PC-9 (cell line): ENCODE data around the gene AFAP1L2.

Experiments used
- EZH2 ChIP-seq: fragments of 200-600 bp; sonication (generic); IDR thresholded peaks from 2 replicates; pipeline ENCODE4 v1.8.0; 2017; ENCODE audit warnings: antibody characterized with exemption, low read depth
- TF ChIP-seq, protein P1 (sequence below): fragments of 200-600 bp; sonication (generic); conservative IDR thresholded peaks from 2 replicates; pipeline ENCODE4 v1.6.1; 2017; ENCODE audit warnings: mixed run types, antibody characterized with exemption, mild to moderate bottlenecking, moderate library complexity

DNA sequence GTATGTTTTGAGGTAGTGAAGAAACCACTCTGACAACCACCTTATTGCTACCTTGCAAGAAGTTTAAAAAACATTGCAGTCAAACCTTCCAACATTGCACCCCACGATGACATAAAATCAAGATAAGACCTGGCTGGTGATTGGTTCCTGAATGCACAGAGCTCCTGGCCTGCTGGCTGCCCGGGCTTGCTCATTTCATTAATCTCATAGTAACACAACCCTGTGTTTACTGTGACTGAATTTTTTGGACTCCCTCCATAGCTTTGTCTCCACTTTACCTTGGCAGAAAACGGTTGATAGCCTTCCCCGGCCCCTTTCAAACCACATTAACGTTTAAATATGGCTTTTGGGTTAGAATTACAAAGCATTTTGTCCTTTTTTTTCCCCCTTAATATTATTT lies 137.8 kb downstream of the AFAP1L2 start:
- TF ChIP-seq, protein P1, sequence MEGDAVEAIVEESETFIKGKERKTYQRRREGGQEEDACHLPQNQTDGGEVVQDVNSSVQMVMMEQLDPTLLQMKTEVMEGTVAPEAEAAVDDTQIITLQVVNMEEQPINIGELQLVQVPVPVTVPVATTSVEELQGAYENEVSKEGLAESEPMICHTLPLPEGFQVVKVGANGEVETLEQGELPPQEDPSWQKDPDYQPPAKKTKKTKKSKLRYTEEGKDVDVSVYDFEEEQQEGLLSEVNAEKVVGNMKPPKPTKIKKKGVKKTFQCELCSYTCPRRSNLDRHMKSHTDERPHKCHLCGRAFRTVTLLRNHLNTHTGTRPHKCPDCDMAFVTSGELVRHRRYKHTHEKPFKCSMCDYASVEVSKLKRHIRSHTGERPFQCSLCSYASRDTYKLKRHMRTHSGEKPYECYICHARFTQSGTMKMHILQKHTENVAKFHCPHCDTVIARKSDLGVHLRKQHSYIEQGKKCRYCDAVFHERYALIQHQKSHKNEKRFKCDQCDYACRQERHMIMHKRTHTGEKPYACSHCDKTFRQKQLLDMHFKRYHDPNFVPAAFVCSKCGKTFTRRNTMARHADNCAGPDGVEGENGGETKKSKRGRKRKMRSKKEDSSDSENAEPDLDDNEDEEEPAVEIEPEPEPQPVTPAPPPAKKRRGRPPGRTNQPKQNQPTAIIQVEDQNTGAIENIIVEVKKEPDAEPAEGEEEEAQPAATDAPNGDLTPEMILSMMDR = no peak
- no peak for TF ChIP-seq EZH2
